ENCODE data around the gene RPL28.

DNA sequence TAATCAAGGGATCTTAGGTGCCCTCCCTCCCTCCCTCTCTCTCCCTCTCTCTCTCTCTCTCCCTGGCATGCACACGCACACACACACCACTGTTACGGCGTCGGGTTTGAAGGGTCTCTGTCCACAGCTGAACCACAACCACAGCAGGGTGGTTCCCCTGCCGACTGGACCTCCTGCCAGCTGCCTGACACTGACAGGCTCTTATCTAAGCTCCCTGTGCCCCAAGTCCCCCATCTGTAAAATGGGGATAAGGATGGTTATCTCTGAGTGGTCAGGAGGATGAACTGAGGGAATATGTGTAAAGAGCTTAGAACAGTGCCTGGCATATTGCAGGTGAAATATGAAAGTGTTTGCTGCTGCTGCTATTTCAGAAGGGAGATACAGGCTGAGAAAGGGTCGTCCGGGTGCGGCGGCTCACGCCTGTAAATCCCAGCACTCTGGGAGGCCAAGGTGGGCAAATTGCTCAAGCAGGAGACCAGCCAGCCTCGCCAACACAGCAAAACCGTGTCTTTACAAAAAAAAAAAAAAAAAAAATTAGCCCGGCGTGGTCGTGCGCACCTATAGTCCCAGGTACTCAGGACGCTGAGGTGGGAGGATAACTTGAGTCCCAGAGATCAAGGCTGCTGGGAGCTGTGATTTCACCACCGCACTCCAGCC is 58.2 kb downstream of the RPL28 start:
- TF ChIP-seq, protein P1, sequence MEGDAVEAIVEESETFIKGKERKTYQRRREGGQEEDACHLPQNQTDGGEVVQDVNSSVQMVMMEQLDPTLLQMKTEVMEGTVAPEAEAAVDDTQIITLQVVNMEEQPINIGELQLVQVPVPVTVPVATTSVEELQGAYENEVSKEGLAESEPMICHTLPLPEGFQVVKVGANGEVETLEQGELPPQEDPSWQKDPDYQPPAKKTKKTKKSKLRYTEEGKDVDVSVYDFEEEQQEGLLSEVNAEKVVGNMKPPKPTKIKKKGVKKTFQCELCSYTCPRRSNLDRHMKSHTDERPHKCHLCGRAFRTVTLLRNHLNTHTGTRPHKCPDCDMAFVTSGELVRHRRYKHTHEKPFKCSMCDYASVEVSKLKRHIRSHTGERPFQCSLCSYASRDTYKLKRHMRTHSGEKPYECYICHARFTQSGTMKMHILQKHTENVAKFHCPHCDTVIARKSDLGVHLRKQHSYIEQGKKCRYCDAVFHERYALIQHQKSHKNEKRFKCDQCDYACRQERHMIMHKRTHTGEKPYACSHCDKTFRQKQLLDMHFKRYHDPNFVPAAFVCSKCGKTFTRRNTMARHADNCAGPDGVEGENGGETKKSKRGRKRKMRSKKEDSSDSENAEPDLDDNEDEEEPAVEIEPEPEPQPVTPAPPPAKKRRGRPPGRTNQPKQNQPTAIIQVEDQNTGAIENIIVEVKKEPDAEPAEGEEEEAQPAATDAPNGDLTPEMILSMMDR (IDR thresholded peaks at IDR 0.05; ENCODE audit: low read depth, low read length, missing input control), result no peak
- TF ChIP-seq GABPA (IDR thresholded peaks at IDR 0.05 in 1 of 2, conservative IDR thresholded peaks at IDR 0.05 in 1 of 2) (no peak), YY1 (IDR thresholded peaks at IDR 0.05) (no peak), FOXA1 (IDR thresholded peaks at IDR 0.05) (no peak), NR2F2 (IDR thresholded peaks at IDR 0.05) (no peak), EGR1 (IDR thresholded peaks at IDR 0.05; ENCODE audit: low read depth in 2 of 2) (no peak), SP1 (IDR thresholded peaks at IDR 0.05) (no peak), JUND (IDR thresholded peaks at IDR 0.05) (no peak)
- TF ChIP-seq, protein P2, sequence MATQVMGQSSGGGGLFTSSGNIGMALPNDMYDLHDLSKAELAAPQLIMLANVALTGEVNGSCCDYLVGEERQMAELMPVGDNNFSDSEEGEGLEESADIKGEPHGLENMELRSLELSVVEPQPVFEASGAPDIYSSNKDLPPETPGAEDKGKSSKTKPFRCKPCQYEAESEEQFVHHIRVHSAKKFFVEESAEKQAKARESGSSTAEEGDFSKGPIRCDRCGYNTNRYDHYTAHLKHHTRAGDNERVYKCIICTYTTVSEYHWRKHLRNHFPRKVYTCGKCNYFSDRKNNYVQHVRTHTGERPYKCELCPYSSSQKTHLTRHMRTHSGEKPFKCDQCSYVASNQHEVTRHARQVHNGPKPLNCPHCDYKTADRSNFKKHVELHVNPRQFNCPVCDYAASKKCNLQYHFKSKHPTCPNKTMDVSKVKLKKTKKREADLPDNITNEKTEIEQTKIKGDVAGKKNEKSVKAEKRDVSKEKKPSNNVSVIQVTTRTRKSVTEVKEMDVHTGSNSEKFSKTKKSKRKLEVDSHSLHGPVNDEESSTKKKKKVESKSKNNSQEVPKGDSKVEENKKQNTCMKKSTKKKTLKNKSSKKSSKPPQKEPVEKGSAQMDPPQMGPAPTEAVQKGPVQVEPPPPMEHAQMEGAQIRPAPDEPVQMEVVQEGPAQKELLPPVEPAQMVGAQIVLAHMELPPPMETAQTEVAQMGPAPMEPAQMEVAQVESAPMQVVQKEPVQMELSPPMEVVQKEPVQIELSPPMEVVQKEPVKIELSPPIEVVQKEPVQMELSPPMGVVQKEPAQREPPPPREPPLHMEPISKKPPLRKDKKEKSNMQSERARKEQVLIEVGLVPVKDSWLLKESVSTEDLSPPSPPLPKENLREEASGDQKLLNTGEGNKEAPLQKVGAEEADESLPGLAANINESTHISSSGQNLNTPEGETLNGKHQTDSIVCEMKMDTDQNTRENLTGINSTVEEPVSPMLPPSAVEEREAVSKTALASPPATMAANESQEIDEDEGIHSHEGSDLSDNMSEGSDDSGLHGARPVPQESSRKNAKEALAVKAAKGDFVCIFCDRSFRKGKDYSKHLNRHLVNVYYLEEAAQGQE (IDR thresholded peaks at IDR 0.05), result no peak
- TF ChIP-seq, protein P3, sequence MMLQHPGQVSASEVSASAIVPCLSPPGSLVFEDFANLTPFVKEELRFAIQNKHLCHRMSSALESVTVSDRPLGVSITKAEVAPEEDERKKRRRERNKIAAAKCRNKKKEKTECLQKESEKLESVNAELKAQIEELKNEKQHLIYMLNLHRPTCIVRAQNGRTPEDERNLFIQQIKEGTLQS (IDR thresholded peaks at IDR 0.05), result no peak

Measured in liver (tissue), 3 donors.